H9 (cell line): ENCODE measurements around the gene PLCB1. TPM values are rescaled to one million over a fixed set of nuclear protein-coding genes. Genes with fewer than 3 reads are reported as not detected.

Experiments used
- DNase-seq: peaks from one replicate; pipeline ENCODE4 v3.0.0-alpha.2; 2017
- H2AFZ ChIP-seq: one replicate; pipeline ENCODE4 v1.6.1; 2013; ENCODE audit warnings: mild to moderate bottlenecking, low read length, control low read depth, moderate library complexity
- H2AK5ac ChIP-seq: 2 replicates; pipeline ENCODE4 v1.6.1; 2013; ENCODE audit warnings: low read length, control low read depth, mixed read lengths; ENCODE audit not compliant: insufficient read length
- H2BK120ac ChIP-seq: one replicate; pipeline ENCODE4 v1.6.1; 2013; ENCODE audit warnings: low read depth, mild to moderate bottlenecking, low read length, control low read depth, inconsistent platforms; ENCODE audit not compliant: poor library complexity, severe bottlenecking
- H2BK12ac ChIP-seq: 2 replicates; pipeline ENCODE4 v1.6.1; 2013; ENCODE audit warnings: low read length, control low read depth, mixed read lengths, low read depth; ENCODE audit not compliant: insufficient read length
- H2BK15ac ChIP-seq: 2 replicates; pipeline ENCODE4 v1.6.1; 2013; ENCODE audit warnings: low read depth, low read length, control low read depth
- H2BK20ac ChIP-seq: one replicate; pipeline ENCODE4 v1.6.1; 2013; ENCODE audit warnings: low read depth, mild to moderate bottlenecking, low read length, control low read depth, inconsistent platforms; ENCODE audit not compliant: poor library complexity, severe bottlenecking
- H2BK5ac ChIP-seq: 2 replicates; pipeline ENCODE4 v1.6.1; 2013; ENCODE audit warnings: low read length, control low read depth, mixed read lengths; ENCODE audit not compliant: insufficient read length
- H3K14ac ChIP-seq: 2 replicates; pipeline ENCODE4 v1.6.1; 2013; ENCODE audit warnings: low read length, control low read depth; ENCODE audit not compliant: insufficient read depth
- H3K18ac ChIP-seq: 2 replicates; pipeline ENCODE4 v1.6.1; 2013; ENCODE audit warnings: low read depth, mild to moderate bottlenecking, mixed read lengths, low read length, control low read depth; ENCODE audit not compliant: insufficient read length
- H3K23ac ChIP-seq: 2 replicates; pipeline ENCODE4 v1.6.1; 2013; ENCODE audit warnings: low read length, control low read depth, mixed read lengths, low read depth; ENCODE audit not compliant: insufficient read length
- H3K23me2 ChIP-seq: 2 replicates; pipeline ENCODE4 v1.6.1; 2013; ENCODE audit warnings: low read depth, mild to moderate bottlenecking, mixed read lengths, low read length, control low read depth; ENCODE audit not compliant: insufficient read length, poor library complexity, severe bottlenecking
- H3K27ac ChIP-seq: 2 replicates; pipeline ENCODE4 v1.5.1; 2013; ENCODE audit warnings: low read length, control low read depth, mixed read lengths, low read depth; ENCODE audit not compliant: insufficient read length
- H3K27me3 ChIP-seq: 2 replicates; pipeline ENCODE4 v1.6.1; 2013; ENCODE audit warnings: low read length, control low read depth, inconsistent platforms; ENCODE audit not compliant: insufficient read depth
- H3K4ac ChIP-seq: 2 replicates; pipeline ENCODE4 v1.6.1; 2013; ENCODE audit warnings: low read depth, mild to moderate bottlenecking, control low read depth, inconsistent platforms, low read length, moderate library complexity
- H3K4me1 ChIP-seq: 2 replicates; pipeline ENCODE4 v1.6.1; 2013; ENCODE audit warnings: low read length, control low read depth, inconsistent platforms; ENCODE audit not compliant: insufficient read depth
- H3K4me2 ChIP-seq: 2 replicates; pipeline ENCODE4 v1.6.1; 2013; ENCODE audit warnings: low read length, control low read depth, mixed read lengths; ENCODE audit not compliant: insufficient read length, insufficient read depth
- H3K56ac ChIP-seq: 2 replicates; pipeline ENCODE4 v1.6.1; 2013; ENCODE audit warnings: low read depth, mild to moderate bottlenecking, mixed read lengths, low read length, control low read depth; ENCODE audit not compliant: insufficient read length
- H3K79me1 ChIP-seq: 2 replicates; pipeline ENCODE4 v1.6.1; 2013; ENCODE audit warnings: low read depth, mild to moderate bottlenecking, moderate library complexity, low read length, control low read depth, inconsistent platforms; ENCODE audit not compliant: insufficient read depth, poor library complexity, severe bottlenecking
- H3K79me2 ChIP-seq: 2 replicates; pipeline ENCODE4 v1.6.1; 2013; ENCODE audit warnings: low read length, control low read depth, inconsistent platforms; ENCODE audit not compliant: insufficient read depth
- H3K9ac ChIP-seq: 2 replicates; pipeline ENCODE4 v1.6.1; 2013; ENCODE audit warnings: low read length, control low read depth, mixed read lengths; ENCODE audit not compliant: insufficient read length; ENCODE audit errors: extremely low read depth
- H3K9me3 ChIP-seq: one replicate; pipeline ENCODE4 v1.6.1; 2013; ENCODE audit warnings: low read depth, low read length, inconsistent platforms; ENCODE audit not compliant: control insufficient read depth
- H3T11ph ChIP-seq: one replicate; pipeline ENCODE4 v1.6.1; 2013; ENCODE audit warnings: mild to moderate bottlenecking, low read length, control low read depth, inconsistent platforms
- H4K20me1 ChIP-seq: one replicate; pipeline ENCODE4 v1.6.1; 2013; ENCODE audit not compliant: control insufficient read depth, insufficient read length, insufficient read depth
- H4K5ac ChIP-seq: 2 replicates; pipeline ENCODE4 v1.6.1; 2013; ENCODE audit warnings: low read depth, mild to moderate bottlenecking, mixed read lengths, low read length, control low read depth; ENCODE audit not compliant: insufficient read length
- H4K8ac ChIP-seq: replicated peaks from 2 replicates; pipeline ENCODE4 v1.6.1; 2013; ENCODE audit warnings: low read length, control low read depth, mixed read lengths, low read depth; ENCODE audit not compliant: insufficient read length
- H4K91ac ChIP-seq: 2 replicates; pipeline ENCODE4 v1.6.1; 2013; ENCODE audit warnings: low read depth, mild to moderate bottlenecking, moderate library complexity, mixed read lengths, low read length, control low read depth; ENCODE audit not compliant: insufficient read length
- H3K27ac Mint-ChIP-seq, 3 experiments: 2 replicates in 2 of 3; 3 replicates in 1 of 3; pipeline ENCODE4 v1.8.0; 2020 to 2021; ENCODE audit warnings: mixed read lengths in 3 of 3, mild to moderate bottlenecking in 1 of 3, moderate library complexity in 1 of 3
- H3K27me3 Mint-ChIP-seq: 2 replicates; pipeline ENCODE4 v1.8.0; 2021; ENCODE audit warnings: low read depth, mild to moderate bottlenecking, moderate library complexity, mixed read lengths
- H3K36me3 Mint-ChIP-seq, 3 experiments: 2 replicates in 2 of 3; 3 replicates in 1 of 3; pipeline ENCODE4 v1.8.0; 2020 to 2021; ENCODE audit warnings: low read depth in 3 of 3, mixed read lengths in 3 of 3; ENCODE audit not compliant: insufficient read depth in 1 of 3
- H3K4me1 Mint-ChIP-seq, 2 experiments: 2 replicates each; pipeline ENCODE4 v1.8.0; 2020; ENCODE audit warnings: mixed read lengths in 2 of 2
- H3K4me3 Mint-ChIP-seq, 2 experiments: 2 replicates in 1 of 2; 3 replicates in 1 of 2; pipeline ENCODE4 v1.8.0; 2020 to 2021; ENCODE audit warnings: mild to moderate bottlenecking in 2 of 2, mixed read lengths in 2 of 2, moderate library complexity in 1 of 2
- H3K9me3 Mint-ChIP-seq, 2 experiments: 2 replicates in 1 of 2; 3 replicates in 1 of 2; pipeline ENCODE4 v1.8.0; 2020; ENCODE audit warnings: mild to moderate bottlenecking in 2 of 2, mixed read lengths in 2 of 2, moderate library complexity in 1 of 2
- WGBS: extraction: QIAGEN DNeasy Blood & Tissue Kit; methylation state at CpG from one replicate; pipeline ENCODE4 v1.1.7; 2013; ENCODE audit warnings: missing lambda C conversion rate, low lambda C conversion rate, mixed read lengths; ENCODE audit not compliant: insufficient read length; ENCODE audit errors: extremely low coverage; 5-methylcytosine and 5-hydroxymethylcytosine counted together
- total RNA-seq: library from RNA; stranded (reverse); gene quantifications from 2 replicates; pipeline ENCODE4 v1.2.1, GENCODE V29; 2021
- TF ChIP-seq, protein P1 (sequence below): fragments of 200-600 bp; sonication (generic); conservative IDR thresholded peaks from 3 replicates; pipeline ENCODE4 v1.8.0; 2021; ENCODE audit warnings: antibody characterized with exemption, mild to moderate bottlenecking

Gene PLCB1
- total RNA-seq, 1 experiment from 2014 or later: 11.5 TPM

DNA sequence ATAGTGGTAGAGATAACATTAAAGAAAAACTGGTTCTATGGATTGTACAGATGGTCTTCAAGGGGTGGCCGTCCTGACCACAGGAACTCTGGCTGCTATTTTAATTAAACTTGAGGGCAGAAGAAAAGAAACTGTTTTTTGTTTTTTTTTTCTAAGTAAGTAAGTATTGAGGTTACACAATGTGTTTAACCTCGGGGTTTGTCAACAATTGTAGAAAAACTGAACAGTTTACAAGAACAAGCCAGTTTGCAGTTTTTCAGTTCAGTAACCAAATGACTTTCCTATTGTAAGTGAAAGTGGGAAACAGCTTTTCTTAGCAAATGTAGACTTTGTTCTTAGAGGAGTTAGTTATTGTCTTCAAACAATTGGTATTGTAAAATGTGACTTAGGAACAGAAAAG, 77.0 kb downstream of the PLCB1 start:
- Histone ChIP-seq H3K4me1 (no peaks in the 10 kb centered on the region; the same call in 1 of the 2 replicates), H2BK120ac (no peak overlapping the region), H3K23me2 (no peaks in the 10 kb centered on the region), H3K18ac (no peak overlapping the region), H4K8ac (no peak overlapping the region), H3K9ac (no peak overlapping the region), H4K5ac (no peak overlapping the region), H3K9me3 (no peaks in the 10 kb centered on the region), H2BK12ac (no peak overlapping the region), H4K91ac (no peak overlapping the region), H3K14ac (no peak overlapping the region), H2AFZ (no peak overlapping the region), H3K27me3 (no peaks in the 10 kb centered on the region), H3K79me1 (no peaks in the 10 kb centered on the region), H3T11ph (no peak overlapping the region), H3K4me2 (no peak overlapping the region), H2BK20ac (no peak overlapping the region), H3K79me2 (no peaks in the 10 kb centered on the region), H2AK5ac (no peak overlapping the region), H3K23ac (no peak overlapping the region), H4K20me1 (no peaks in the 10 kb centered on the region), H3K56ac (no peak overlapping the region), H3K27ac (no peak overlapping the region), H2BK15ac (no peak overlapping the region), H3K4ac (no peak overlapping the region), H2BK5ac (no peak overlapping the region)
- no peaks in the 10 kb centered on the region for H3K9me3 Mint-ChIP-seq
- H3K4me1 Mint-ChIP-seq: peaks cover 28 to 31% of the 10 kb centered on the region in 2 experiments
- TF ChIP-seq, protein P1, sequence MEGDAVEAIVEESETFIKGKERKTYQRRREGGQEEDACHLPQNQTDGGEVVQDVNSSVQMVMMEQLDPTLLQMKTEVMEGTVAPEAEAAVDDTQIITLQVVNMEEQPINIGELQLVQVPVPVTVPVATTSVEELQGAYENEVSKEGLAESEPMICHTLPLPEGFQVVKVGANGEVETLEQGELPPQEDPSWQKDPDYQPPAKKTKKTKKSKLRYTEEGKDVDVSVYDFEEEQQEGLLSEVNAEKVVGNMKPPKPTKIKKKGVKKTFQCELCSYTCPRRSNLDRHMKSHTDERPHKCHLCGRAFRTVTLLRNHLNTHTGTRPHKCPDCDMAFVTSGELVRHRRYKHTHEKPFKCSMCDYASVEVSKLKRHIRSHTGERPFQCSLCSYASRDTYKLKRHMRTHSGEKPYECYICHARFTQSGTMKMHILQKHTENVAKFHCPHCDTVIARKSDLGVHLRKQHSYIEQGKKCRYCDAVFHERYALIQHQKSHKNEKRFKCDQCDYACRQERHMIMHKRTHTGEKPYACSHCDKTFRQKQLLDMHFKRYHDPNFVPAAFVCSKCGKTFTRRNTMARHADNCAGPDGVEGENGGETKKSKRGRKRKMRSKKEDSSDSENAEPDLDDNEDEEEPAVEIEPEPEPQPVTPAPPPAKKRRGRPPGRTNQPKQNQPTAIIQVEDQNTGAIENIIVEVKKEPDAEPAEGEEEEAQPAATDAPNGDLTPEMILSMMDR: no peak
- DNase-seq: no peak
- no peaks in the 10 kb centered on the region for H3K36me3 Mint-ChIP-seq
- no peaks in the 10 kb centered on the region for H3K27me3 Mint-ChIP-seq
- H3K27ac Mint-ChIP-seq: no peak overlapping the region
- no CpG with 5 or more reads among the region's 2 CpGs for WGBS
- no peak overlapping the region for H3K4me3 Mint-ChIP-seq
